Measurements from ENCODE around the gene FOXJ2. TPM values are rescaled to one million over a fixed set of nuclear protein-coding genes. Genes with fewer than 3 reads are reported as not detected.

Gene FOXJ2
- total and polyA plus RNA-seq, 2 of the 4 experiments (the other 2 are of a cell fraction), result 3.0 to 8.4 TPM

GRCh38 chr12:8096281-8096915 lies 63.9 kb downstream of the FOXJ2 start:
- no peak overlapping the region for H4K5ac ChIP-seq (ENCODE audit: low read depth, low read length)
- CTCF ChIA-PET, result no interaction called here

More at GRCh38 chr12:8096281-8096915, 63.9 kb downstream of the FOXJ2 start:
- Histone ChIP-seq H3K9ac (ENCODE audit: low read depth, low read length) (no peak overlapping the region), H3K4me2 (ENCODE audit: low read depth, low read length) (no peak overlapping the region), H3K36me3 (ENCODE audit: control insufficient read depth, insufficient read depth, low read length) (peaks cover 33% of the 10 kb centered on the region), H2AK5ac (ENCODE audit: low read depth, low read length) (no peak overlapping the region), H4K8ac (ENCODE audit: low read depth in 2 of 2, low read length in 2 of 2) (no peak overlapping the region), H3K27me3 (ENCODE audit: control insufficient read depth, insufficient read depth, low read length) (no peaks in the 10 kb centered on the region), H3K79me1 (ENCODE audit: low read depth in 1 of 2, low read length in 2 of 2) (peaks cover 0 to 3% of the 10 kb centered on the region in 2 experiments; a peak in 1 of 4 replicates), H4K20me1 (ENCODE audit: insufficient read depth, low read length) (no peaks in the 10 kb centered on the region), H2BK15ac (ENCODE audit: low read depth, low read length) (no peak overlapping the region), H4K91ac (ENCODE audit: insufficient read depth, low read depth, low read length) (no peak overlapping the region), H3K4me3 (ENCODE audit: insufficient read depth, low read depth, low read length) (no peak overlapping the region), H2BK5ac (ENCODE audit: low read depth, low read length, poor library complexity, severe bottlenecking) (no peak overlapping the region), H3K9me1 (ENCODE audit: insufficient read depth, low read length) (no peaks in the 10 kb centered on the region), H3K9me3 (ENCODE audit: control insufficient read depth, insufficient read depth, low read length) (no peaks in the 10 kb centered on the region), H3K23ac (ENCODE audit: low read depth, low read length) (no peak overlapping the region), H3K56ac (ENCODE audit: extremely low read depth, insufficient read depth, low read length) (no peak overlapping the region), H2AFZ (replicated peaks; ENCODE audit: low read length, poor library complexity) (no peak overlapping the region), H2BK120ac (ENCODE audit: low read depth, low read length) (no peak overlapping the region), H3K14ac (replicated peaks; ENCODE audit: low read depth, low read length) (no peak overlapping the region), H3K18ac (ENCODE audit: low read depth, low read length) (no peak overlapping the region), H3K4me1 (ENCODE audit: control insufficient read depth, insufficient read depth, low read length) (no peaks in the 10 kb centered on the region), H3K4ac (ENCODE audit: low read depth, low read length) (no peak overlapping the region), H3K27ac (ENCODE audit: insufficient read depth, low read length) (no peak overlapping the region), H2AK9ac (replicated peaks; ENCODE audit: low read depth, low read length, poor library complexity) (no peak overlapping the region), H2BK20ac (ENCODE audit: low read depth, low read length) (no peak overlapping the region)
- no TSS peak for BruUV-seq (replicated peaks)
- intact Hi-C loops (cut with micrococcal nuclease), result no loop called here
- dilution Hi-C loops (cut with HindIII; ENCODE audit: low sequenced_read_pairs, unreplicated experiment), result no loop called here
- POLR2A ChIA-PET (ENCODE audit: unreplicated experiment), result no interaction called here
- in situ Hi-C loops (cut with MboI; ENCODE audit: low sequenced_read_pairs), result no loop called here
- ATAC-seq (ENCODE audit: low read depth), result no peak
- no CpG with 5 or more reads among the region's 2 CpGs for WGBS, 2 experiments (ENCODE audit: extremely low coverage in 2 of 2, insufficient read length in 1 of 2)
- TF ChIP-seq MAFK (IDR thresholded peaks at IDR 0.05; ENCODE audit: low read depth, low read length), result no peak
- no peak for TF ChIP-seq MXI1 (IDR thresholded peaks at IDR 0.05; ENCODE audit: borderline replicate concordance, low read depth, low read length)
- no peak for TF ChIP-seq FOS (IDR thresholded peaks at IDR 0.05; ENCODE audit: low read depth, low read length)
- no peak for TF ChIP-seq MAZ (IDR thresholded peaks at IDR 0.05; ENCODE audit: borderline replicate concordance, low read depth, low read length)
- no peak for TF ChIP-seq POLR2A (IDR thresholded peaks at IDR 0.05; ENCODE audit: low read depth, low read length)
- no peak for TF ChIP-seq NFE2L2 (IDR thresholded peaks at IDR 0.05; ENCODE audit: low read depth, low read length)
- TF ChIP-seq CEBPB (IDR thresholded peaks at IDR 0.05; ENCODE audit: low read depth, low read length), result no peak
- TF ChIP-seq, protein P1, sequence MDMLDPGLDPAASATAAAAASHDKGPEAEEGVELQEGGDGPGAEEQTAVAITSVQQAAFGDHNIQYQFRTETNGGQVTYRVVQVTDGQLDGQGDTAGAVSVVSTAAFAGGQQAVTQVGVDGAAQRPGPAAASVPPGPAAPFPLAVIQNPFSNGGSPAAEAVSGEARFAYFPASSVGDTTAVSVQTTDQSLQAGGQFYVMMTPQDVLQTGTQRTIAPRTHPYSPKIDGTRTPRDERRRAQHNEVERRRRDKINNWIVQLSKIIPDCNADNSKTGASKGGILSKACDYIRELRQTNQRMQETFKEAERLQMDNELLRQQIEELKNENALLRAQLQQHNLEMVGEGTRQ (IDR thresholded peaks at IDR 0.05; ENCODE audit: low read depth, low read length), result no peak
- TF ChIP-seq SMC3 (IDR thresholded peaks at IDR 0.05; ENCODE audit: low read depth, low read length), result no peak
- no peak for TF ChIP-seq RAD21 (IDR thresholded peaks at IDR 0.05; ENCODE audit: low read length)
- TF ChIP-seq CTCF (conservative IDR thresholded peaks at IDR 0.05; ENCODE audit: low read depth, low read length), result no peak
- DNase-seq, result no peak

All from IMR-90 (cell line).